Measurements from ENCODE around the gene TOMM22.

DNA sequence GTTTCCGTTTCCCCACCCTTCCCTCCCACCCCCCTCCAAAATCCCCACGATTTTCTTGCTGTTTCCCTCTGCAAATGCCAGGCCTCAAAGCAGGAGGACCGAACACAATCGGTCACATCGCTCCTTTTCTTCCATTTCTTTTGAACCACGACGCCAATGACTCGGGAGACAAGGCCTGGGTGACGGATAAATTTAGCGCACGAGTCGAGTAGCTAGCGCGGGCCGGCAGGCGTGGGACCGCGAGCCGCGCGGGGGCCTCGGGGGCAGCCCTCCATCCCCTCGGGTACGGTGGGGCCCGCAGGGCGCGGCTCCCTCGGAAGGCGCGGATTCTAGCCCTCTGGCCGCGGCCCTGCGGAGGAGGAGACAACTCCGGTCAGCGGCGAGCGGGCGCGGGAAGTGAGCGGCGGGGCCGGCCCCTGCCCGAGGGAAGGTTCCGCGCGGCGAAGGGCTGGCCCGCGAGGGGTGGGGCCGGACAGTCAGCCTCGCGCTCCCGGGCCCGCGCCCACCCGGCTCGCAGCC is 18.6 kb downstream of the TOMM22 start:
- TF ChIP-seq, protein P1, sequence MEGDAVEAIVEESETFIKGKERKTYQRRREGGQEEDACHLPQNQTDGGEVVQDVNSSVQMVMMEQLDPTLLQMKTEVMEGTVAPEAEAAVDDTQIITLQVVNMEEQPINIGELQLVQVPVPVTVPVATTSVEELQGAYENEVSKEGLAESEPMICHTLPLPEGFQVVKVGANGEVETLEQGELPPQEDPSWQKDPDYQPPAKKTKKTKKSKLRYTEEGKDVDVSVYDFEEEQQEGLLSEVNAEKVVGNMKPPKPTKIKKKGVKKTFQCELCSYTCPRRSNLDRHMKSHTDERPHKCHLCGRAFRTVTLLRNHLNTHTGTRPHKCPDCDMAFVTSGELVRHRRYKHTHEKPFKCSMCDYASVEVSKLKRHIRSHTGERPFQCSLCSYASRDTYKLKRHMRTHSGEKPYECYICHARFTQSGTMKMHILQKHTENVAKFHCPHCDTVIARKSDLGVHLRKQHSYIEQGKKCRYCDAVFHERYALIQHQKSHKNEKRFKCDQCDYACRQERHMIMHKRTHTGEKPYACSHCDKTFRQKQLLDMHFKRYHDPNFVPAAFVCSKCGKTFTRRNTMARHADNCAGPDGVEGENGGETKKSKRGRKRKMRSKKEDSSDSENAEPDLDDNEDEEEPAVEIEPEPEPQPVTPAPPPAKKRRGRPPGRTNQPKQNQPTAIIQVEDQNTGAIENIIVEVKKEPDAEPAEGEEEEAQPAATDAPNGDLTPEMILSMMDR (IDR thresholded peaks at IDR 0.05), result no peak
- TF ChIP-seq POLR2A (IDR thresholded peaks at IDR 0.05), result no peak

Data from sigmoid colon (tissue), 3 donors.